Measurements from ENCODE around the gene L3MBTL4. TPM values are rescaled to one million over a fixed set of nuclear protein-coding genes. Genes with fewer than 3 reads are reported as not detected.

The L3MBTL4 gene
- total and polyA plus RNA-seq, 9 of the 15 experiments (the other 6 are each of a cell fraction or from before 2014, with no cell fraction given): not detected

DNA sequence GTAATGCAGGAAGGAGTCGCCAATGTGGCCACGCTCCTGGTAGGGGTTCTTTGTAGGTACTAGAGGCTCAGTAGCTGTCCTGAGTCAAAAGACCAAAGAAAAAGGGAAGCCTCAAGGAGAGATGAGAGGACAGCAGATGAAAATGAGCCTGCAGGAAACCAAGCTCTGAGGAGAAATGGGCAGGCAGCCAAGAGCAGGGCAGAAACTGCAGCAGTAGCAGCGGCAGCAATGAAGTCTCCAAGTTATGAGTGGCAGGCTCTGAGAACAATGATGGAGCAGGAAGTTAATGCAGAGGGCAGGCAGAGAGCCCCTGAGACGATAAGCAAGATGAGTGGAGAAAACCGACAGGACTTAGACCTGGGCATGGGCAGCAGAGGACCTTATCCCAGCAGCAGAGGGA, 471.2 kb downstream of the L3MBTL4 start (continued):
- TF ChIP-seq, protein P1, sequence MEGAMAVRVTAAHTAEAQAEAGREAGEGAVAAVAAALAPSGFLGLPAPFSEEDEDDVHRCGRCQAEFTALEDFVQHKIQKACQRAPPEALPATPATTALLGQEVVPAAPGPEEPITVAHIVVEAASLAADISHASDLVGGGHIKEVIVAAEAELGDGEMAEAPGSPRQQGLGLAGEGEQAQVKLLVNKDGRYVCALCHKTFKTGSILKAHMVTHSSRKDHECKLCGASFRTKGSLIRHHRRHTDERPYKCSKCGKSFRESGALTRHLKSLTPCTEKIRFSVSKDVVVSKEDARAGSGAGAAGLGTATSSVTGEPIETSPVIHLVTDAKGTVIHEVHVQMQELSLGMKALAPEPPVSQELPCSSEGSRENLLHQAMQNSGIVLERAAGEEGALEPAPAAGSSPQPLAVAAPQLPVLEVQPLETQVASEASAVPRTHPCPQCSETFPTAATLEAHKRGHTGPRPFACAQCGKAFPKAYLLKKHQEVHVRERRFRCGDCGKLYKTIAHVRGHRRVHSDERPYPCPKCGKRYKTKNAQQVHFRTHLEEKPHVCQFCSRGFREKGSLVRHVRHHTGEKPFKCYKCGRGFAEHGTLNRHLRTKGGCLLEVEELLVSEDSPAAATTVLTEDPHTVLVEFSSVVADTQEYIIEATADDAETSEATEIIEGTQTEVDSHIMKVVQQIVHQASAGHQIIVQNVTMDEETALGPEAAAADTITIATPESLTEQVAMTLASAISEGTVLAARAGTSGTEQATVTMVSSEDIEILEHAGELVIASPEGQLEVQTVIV (CRISPR knock-in tag; IDR thresholded peaks at IDR 0.05; ENCODE audit: borderline replicate concordance): no peak

DNA sequence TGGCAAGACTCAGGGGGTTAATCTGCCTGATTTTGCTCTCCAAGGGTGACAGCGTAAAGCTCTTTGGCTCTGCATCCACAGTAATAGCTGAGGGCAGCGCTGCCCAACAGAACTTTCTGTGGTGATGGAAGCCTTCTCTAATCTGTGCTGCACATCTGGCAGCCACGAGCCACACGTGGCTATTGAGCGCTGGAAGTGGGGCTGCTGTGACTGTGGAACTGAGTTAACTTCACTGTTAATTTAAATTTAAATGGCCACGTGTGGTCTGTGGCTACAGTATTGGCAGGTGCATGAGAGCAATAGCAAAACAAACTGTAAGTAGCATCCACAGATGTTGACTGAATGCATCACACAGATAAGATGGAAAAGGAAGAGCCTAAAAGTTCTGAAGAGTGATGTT, 472.1 kb downstream of the L3MBTL4 start:
- H3K27ac ChIP-seq (ENCODE audit: extremely low read depth, low read depth, low read length): no peak overlapping the region
- H3K36me3 ChIP-seq (ENCODE audit: control insufficient read depth, insufficient read depth, low read length): no peaks in the 10 kb centered on the region
- H3K9ac ChIP-seq (ENCODE audit: insufficient read depth in 1 of 2, low read depth in 2 of 2, low read length in 2 of 2): no peak overlapping the region
- H3K4me2 ChIP-seq (ENCODE audit: insufficient read depth, low read length): no peak overlapping the region
- no peaks in the 10 kb centered on the region for H3K9me1 ChIP-seq (ENCODE audit: control insufficient read depth, insufficient read depth, low read length)
- H2AFZ ChIP-seq (ENCODE audit: low read depth, low read length): no peak overlapping the region
- no TSS peak for BruUV-seq (replicated peaks)
- no peaks in the 10 kb centered on the region for H3K27me3 ChIP-seq (ENCODE audit: control insufficient read depth in 2 of 2, insufficient read depth in 2 of 2, low read length in 2 of 2)
- TF ChIP-seq TOE1 (IDR thresholded peaks at IDR 0.05; ENCODE audit: borderline replicate concordance): no peak
- TF ChIP-seq TOE1 (CRISPR knock-in tag; IDR thresholded peaks at IDR 0.05; ENCODE audit: borderline replicate concordance, low read depth): no peak
- TF ChIP-seq, protein P2, sequence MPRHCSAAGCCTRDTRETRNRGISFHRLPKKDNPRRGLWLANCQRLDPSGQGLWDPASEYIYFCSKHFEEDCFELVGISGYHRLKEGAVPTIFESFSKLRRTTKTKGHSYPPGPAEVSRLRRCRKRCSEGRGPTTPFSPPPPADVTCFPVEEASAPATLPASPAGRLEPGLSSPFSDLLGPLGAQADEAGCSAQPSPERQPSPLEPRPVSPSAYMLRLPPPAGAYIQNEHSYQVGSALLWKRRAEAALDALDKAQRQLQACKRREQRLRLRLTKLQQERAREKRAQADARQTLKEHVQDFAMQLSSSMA (CRISPR knock-in tag; IDR thresholded peaks at IDR 0.05): no peak
- TF ChIP-seq NCOA1 (IDR thresholded peaks at IDR 0.05; ENCODE audit: low read depth): no peak
- TF ChIP-seq, protein P3, sequence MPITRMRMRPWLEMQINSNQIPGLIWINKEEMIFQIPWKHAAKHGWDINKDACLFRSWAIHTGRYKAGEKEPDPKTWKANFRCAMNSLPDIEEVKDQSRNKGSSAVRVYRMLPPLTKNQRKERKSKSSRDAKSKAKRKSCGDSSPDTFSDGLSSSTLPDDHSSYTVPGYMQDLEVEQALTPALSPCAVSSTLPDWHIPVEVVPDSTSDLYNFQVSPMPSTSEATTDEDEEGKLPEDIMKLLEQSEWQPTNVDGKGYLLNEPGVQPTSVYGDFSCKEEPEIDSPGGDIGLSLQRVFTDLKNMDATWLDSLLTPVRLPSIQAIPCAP (CRISPR knock-in tag; IDR thresholded peaks at IDR 0.05; ENCODE audit: borderline replicate concordance): no peak
- no peak for TF ChIP-seq CTBP1 (IDR thresholded peaks at IDR 0.05; ENCODE audit: borderline replicate concordance)
- TF ChIP-seq ZNF224 (CRISPR knock-in tag; IDR thresholded peaks at IDR 0.05): no peak
- TF ChIP-seq POU5F1 (IDR thresholded peaks at IDR 0.05; ENCODE audit: borderline replicate concordance, low read depth, low read length, partially characterized antibody): no peak
- TF ChIP-seq, protein P4, sequence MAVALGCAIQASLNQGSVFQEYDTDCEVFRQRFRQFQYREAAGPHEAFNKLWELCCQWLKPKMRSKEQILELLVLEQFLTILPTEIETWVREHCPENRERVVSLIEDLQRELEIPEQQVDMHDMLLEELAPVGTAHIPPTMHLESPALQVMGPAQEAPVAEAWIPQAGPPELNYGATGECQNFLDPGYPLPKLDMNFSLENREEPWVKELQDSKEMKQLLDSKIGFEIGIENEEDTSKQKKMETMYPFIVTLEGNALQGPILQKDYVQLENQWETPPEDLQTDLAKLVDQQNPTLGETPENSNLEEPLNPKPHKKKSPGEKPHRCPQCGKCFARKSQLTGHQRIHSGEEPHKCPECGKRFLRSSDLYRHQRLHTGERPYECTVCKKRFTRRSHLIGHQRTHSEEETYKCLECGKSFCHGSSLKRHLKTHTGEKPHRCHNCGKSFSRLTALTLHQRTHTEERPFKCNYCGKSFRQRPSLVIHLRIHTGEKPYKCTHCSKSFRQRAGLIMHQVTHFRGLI (CRISPR knock-in tag; IDR thresholded peaks at IDR 0.05): no peak
- TF ChIP-seq, protein P5, sequence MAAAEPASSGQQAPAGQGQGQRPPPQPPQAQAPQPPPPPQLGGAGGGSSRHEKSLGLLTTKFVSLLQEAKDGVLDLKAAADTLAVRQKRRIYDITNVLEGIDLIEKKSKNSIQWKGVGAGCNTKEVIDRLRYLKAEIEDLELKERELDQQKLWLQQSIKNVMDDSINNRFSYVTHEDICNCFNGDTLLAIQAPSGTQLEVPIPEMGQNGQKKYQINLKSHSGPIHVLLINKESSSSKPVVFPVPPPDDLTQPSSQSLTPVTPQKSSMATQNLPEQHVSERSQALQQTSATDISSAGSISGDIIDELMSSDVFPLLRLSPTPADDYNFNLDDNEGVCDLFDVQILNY (CRISPR knock-in tag; IDR thresholded peaks at IDR 0.05): no peak
- WGBS (ENCODE audit: insufficient coverage, low coverage, missing lambda C conversion rate): 0% methylated on average over 6 of the region's 6 CpGs
- POLR2A ChIA-PET: no interaction called here
- FAIRE-seq: no peak
- intact Hi-C loops (cut with micrococcal nuclease): no loop called here
- in situ Hi-C loops (cut with MboI): no loop called here
- H3K4me3 ChIP-seq: no peak overlapping the region
- no peaks in the 10 kb centered on the region for H3K4me1 ChIP-seq (replicated peaks in 1 of 2; ENCODE audit: control insufficient read depth in 2 of 2, insufficient read depth in 2 of 2, low read length in 2 of 2)
- ATAC-seq: no peak
- no peaks in the 10 kb centered on the region for H3K79me2 ChIP-seq (ENCODE audit: control insufficient read depth, insufficient read depth, low read length)
- no peaks in the 10 kb centered on the region; the same call in 1 of the 2 replicates for H3K9me3 ChIP-seq (replicated peaks; ENCODE audit: control insufficient read depth, insufficient read depth, low read depth, low read length)
- CTCF ChIA-PET (ENCODE audit: low intra/inter-chr PET ratio): no interaction called here
- no peak for DNase-seq (ENCODE audit: extremely low read depth in 1 of 4, low spot score in 3 of 4)
- H4K20me1 ChIP-seq (replicated peaks; ENCODE audit: control insufficient read depth, insufficient read depth, low read length): no peaks in the 10 kb centered on the region

All from K562 (cell line).